GM13977 (cell line): ENCODE results near the gene DNAJC27.

ENCODE experiments used
- DNase-seq: peaks from one replicate; pipeline ENCODE4 v3.0.0; 2012; ENCODE audit warnings: low spot score
- in situ Hi-C: fragments of 300-500 bp; cut with MboI; formaldehyde crosslinking; loops from one replicate; pipeline ENCODE4 v1.12.0; 2022; ENCODE audit warnings: low sequenced_read_pairs, low pct_unique_long_range_greater_than_20kb, mixed read lengths, inconsistent platforms; ENCODE audit not compliant: unreplicated experiment
- TF ChIP-seq, protein P1 (sequence below): IDR thresholded peaks from 2 replicates; pipeline ENCODE4 v1.5.1; 2012; ENCODE audit warnings: mild to moderate bottlenecking, control low read depth; ENCODE audit not compliant: insufficient read depth; ENCODE audit errors: extremely low read depth, missing control alignments

The DNAJC27 gene

DNA sequence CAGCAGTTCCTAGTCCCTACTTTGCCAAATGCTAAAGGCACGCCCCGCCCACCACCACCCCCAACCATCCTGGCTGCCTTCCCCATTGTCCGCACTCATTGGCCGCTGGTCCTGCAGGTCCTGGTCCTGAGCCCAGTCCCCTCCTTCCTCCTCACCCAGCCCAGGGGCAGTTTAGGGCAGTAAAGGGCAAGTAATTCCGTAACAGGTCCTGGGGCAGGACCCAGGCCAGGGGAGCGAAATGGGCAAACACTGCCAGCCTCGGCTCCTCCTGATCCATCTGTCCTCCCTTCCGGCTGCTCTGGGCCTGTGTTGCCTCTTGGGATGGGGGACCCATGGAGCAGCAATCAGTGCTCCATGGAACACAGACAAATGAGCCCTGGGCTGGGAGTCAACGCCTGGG is 57.8 kb downstream of the DNAJC27 start:
- TF ChIP-seq, protein P1, sequence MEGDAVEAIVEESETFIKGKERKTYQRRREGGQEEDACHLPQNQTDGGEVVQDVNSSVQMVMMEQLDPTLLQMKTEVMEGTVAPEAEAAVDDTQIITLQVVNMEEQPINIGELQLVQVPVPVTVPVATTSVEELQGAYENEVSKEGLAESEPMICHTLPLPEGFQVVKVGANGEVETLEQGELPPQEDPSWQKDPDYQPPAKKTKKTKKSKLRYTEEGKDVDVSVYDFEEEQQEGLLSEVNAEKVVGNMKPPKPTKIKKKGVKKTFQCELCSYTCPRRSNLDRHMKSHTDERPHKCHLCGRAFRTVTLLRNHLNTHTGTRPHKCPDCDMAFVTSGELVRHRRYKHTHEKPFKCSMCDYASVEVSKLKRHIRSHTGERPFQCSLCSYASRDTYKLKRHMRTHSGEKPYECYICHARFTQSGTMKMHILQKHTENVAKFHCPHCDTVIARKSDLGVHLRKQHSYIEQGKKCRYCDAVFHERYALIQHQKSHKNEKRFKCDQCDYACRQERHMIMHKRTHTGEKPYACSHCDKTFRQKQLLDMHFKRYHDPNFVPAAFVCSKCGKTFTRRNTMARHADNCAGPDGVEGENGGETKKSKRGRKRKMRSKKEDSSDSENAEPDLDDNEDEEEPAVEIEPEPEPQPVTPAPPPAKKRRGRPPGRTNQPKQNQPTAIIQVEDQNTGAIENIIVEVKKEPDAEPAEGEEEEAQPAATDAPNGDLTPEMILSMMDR, result no peak
- in situ Hi-C loops, result no loop called here
- DNase-seq, result no peak

DNA sequence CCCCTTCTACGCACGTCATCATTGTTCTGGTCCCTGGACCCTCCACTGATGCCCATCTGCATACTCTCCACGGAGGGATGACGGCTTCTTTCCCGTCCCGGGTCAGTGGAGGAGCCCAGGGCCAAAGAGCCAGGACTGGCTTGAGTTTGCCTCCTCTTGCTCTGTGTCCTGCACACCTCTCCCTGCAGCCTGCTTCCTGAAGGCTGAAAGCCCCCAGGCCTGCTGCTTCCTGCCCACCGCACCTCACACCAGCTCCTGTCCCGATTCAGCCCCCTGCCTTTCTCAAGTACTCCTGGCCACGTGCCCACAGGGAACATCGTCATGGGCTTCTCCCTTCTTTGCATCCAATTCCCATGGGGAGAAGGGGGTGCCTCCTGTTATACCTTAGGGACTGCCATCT is 58.8 kb downstream of the DNAJC27 start:
- DNase-seq, result no peak
- in situ Hi-C loops, result no loop called here
- TF ChIP-seq, protein P1, result no peak

DNA sequence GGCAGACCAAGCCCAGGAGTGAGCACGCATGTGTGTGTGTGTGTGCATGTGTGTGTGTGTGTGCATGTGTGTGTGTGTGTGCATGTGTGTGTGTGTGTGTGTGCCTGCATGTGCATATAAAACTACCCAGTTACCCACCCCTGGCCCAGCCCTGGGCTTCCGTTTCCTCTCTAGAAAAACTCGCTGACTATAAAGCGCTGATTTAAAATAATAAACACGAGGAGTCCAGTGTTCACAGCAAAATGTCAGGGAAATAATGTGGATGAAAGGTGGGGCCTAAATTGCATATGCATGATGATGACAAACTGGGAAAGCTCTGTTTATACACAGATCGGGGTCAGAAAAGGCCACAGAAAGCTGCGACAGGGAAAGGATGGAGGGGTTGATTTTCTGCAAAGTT is 59.2 kb downstream of the DNAJC27 start:
- TF ChIP-seq, protein P1, result no peak
- no peak for DNase-seq
- in situ Hi-C loops, result no loop called here

DNA sequence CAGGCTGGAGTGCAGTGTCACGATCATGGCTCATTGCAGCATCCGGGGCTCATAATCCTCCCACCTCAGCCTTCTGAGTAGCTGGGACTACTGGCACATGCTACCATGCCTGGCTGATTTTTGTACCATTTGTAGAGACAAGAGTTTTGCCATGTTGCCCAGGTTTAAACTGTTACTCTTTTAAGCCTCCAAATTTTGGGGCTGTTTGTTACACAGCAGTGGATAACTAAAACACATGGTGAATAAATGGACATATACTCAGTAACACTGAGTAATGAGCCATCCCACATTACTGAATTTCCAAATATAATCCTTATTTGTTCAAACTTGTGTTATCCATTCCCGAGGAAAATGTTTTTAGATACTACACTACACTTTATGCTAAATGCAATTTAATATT is 61.5 kb downstream of the DNAJC27 start:
- in situ Hi-C loops, result no loop called here
- TF ChIP-seq, protein P1, result no peak
- no peak for DNase-seq

DNA sequence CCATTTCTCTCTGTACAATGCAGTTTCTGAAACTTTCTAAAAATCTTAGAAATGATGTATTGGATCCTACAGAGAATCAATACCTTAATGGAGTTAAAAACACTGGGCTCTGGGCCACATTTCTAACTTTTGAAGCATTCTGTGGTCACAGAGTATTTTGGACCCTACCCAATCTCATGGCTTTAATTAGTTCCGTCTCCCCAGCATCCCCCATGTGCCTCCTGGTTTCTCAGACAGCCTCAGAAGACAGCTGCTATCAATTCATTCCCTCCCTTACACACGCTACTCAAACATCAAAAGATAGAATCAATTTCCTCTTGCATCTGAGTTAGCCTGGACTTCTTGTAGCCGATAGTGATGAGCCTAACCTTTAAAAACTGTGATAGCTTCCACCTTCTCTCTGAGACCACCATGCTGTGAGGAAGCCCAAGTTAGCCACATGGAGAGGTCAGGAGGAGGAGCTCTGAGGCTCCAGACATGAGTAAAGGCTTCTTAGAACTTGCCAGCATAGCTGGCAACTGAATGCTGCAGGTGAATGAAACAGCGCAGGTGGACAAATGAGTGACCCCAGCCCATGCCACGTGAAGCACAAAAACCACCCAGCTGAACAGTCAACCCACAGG is 62.1 kb downstream of the DNAJC27 start:
- TF ChIP-seq, protein P1, result no peak

DNA sequence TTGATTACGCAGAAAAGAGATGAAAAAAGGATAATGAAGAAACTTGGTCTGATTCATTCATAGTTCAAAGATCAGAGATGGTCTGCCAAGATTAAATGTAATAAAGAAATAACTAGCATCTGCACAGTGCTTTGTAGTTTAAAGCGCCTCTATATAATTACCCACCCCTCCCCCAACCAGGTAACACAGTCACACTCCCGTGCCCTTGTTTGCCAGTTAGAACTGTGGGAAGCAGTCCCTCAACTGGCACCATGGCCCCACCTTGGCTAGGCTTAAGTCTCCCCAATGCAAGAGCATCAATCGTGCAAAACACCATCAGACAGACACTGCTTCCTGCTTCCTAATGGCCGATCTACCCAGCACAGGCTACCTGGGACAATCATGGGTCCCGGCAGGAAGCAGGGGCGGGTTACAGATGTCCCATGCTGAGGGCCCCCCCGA is 63.3 kb downstream of the DNAJC27 start:
- in situ Hi-C loops, result no loop called here
- TF ChIP-seq, protein P1, result no peak

More for the DNA sequence above, 62.1 kb downstream of the DNAJC27 start:
- no peak for DNase-seq
- in situ Hi-C loops, result no loop called here

More for the DNA sequence above, 63.3 kb downstream of the DNAJC27 start:
- DNase-seq, result no peak
